Uterus (tissue), 2 donors: Measurements from ENCODE around the gene DGKD.

Experiments used
- POLR2A ChIP-seq, 2 donors: fragments of 450-650 bp; IDR thresholded peaks; one replicate each; pipeline ENCODE4 v1.6.1; 2016; ENCODE audit warnings: antibody characterized with exemption in 2 of 2, mild to moderate bottlenecking in 1 of 2, moderate library complexity in 1 of 2
- TF ChIP-seq, protein P1 (sequence below), 4 experiments: fragments of 200-600 bp in 2 of 4; fragments of 450-650 bp in 2 of 4; sonication (generic) in 2 of 4; IDR thresholded peaks; one replicate each; pipeline ENCODE4 v1.5.1; 2016 to 2019; ENCODE audit warnings: antibody characterized with exemption in 4 of 4, mild to moderate bottlenecking in 2 of 4, moderate library complexity in 1 of 4

DNA sequence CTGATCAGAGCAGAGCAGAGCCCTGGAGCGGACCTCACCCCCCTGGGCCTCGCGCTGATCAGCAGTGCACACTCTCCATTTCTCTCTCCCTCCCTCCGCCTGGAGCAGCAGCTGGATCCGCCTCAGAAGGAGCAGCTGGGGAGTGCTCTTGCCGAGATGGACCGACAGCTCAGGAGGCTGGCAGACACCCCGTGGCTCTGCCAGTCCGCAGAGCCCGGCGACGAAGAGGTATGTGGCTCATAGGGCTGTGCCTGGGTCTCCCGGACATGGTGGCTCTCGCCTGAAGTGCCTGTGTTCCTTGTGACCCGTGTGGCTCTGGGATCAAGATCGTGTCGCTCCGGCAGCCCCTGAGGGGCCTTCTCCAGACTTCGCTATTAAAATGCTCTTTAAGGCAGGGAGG, 109.8 kb downstream of the DGKD start:
- TF ChIP-seq, protein P1, sequence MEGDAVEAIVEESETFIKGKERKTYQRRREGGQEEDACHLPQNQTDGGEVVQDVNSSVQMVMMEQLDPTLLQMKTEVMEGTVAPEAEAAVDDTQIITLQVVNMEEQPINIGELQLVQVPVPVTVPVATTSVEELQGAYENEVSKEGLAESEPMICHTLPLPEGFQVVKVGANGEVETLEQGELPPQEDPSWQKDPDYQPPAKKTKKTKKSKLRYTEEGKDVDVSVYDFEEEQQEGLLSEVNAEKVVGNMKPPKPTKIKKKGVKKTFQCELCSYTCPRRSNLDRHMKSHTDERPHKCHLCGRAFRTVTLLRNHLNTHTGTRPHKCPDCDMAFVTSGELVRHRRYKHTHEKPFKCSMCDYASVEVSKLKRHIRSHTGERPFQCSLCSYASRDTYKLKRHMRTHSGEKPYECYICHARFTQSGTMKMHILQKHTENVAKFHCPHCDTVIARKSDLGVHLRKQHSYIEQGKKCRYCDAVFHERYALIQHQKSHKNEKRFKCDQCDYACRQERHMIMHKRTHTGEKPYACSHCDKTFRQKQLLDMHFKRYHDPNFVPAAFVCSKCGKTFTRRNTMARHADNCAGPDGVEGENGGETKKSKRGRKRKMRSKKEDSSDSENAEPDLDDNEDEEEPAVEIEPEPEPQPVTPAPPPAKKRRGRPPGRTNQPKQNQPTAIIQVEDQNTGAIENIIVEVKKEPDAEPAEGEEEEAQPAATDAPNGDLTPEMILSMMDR (IDR thresholded peaks at IDR 0.05) = no peak
- no peak for TF ChIP-seq POLR2A (IDR thresholded peaks at IDR 0.05)
